ENCODE results near the gene SIX2. TPM values are rescaled to one million over a fixed set of nuclear protein-coding genes. Genes with fewer than 3 reads are reported as not detected.

The SIX2 gene
- total and polyA plus RNA-seq, 2 donors (not counting 3 experiments of a cell fraction or from before 2014, with no cell fraction given): 0.24 to 0.54 TPM

DNA sequence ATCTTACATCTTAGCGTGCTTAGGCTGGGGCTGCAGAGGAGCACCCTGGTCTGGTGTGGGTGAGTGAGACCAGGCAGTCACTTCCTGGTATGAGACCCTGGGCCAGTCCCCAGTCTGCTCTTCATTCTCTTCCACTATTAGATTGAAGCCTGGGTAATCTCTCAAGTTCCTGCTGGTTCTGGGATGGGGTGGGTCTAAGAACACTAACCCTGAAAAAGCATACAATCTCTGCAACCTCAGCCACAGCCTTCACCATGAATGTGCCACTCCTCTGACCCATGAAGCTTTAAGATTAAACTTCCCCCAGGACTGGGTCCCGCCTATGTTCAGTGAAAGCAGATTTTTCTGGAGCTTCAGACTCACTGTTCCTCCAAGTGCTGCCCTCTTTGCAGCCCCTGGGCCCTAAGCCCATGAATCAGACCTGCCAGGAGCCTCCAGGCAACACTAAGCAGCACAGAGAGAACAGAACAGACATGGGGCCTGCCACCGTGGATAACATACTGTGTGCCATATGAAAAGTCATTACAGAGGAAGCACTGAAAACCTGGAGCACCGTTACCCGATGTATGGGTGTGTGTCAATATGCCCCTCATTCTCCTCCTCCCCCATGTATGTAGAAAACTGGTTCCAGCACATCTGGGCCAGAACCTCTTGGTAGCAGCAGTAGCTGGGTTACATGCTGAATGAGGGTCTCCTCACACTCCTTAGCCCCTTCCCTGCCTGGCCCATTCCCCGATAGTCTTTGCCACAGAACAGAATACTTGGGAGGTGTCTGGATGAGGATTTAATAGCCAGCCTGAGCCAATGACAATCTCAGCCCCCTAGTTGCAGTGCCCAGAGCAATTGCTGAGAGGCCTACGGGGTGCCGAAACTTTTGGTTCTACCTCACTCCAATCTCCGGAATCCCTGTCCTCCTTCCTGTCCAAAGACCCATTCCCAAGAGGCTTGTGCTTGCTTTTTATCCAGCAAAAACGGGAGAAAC, 2.7 kb upstream of the SIX2 start:
- H4K20me1 ChIP-seq (replicated peaks; ENCODE audit: control insufficient read depth, extremely low read depth, insufficient read depth, low read length): no peaks in the 10 kb centered on the region
- peaks cover 23% of the 10 kb centered on the region for H3K4me1 ChIP-seq (ENCODE audit: control insufficient read depth, extremely low read depth, insufficient read depth, low read length)
- H3K4me2 ChIP-seq (ENCODE audit: insufficient read depth, low read length): no peak overlapping the region
- H3K9me3 ChIP-seq (replicated peaks; ENCODE audit: control insufficient read depth, insufficient read depth, low read length): no peaks in the 10 kb centered on the region
- BruUV-seq (replicated peaks): no TSS peak
- TF ChIP-seq JUN (IDR thresholded peaks at IDR 0.05; ENCODE audit: borderline replicate concordance, insufficient read depth, insufficient read length, low read depth): no peak
- TF ChIP-seq, protein P1, sequence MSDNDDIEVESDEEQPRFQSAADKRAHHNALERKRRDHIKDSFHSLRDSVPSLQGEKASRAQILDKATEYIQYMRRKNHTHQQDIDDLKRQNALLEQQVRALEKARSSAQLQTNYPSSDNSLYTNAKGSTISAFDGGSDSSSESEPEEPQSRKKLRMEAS (IDR thresholded peaks at IDR 0.05; ENCODE audit: insufficient read depth, insufficient read length): no peak
- TF ChIP-seq POLR2AphosphoS5 (IDR thresholded peaks at IDR 0.05; ENCODE audit: insufficient read depth, low read depth, low read length): no peak
- no peak for TF ChIP-seq GATA2 (IDR thresholded peaks at IDR 0.05; ENCODE audit: insufficient read depth, insufficient read length, low read depth, low read length)
- TF ChIP-seq, protein P2, sequence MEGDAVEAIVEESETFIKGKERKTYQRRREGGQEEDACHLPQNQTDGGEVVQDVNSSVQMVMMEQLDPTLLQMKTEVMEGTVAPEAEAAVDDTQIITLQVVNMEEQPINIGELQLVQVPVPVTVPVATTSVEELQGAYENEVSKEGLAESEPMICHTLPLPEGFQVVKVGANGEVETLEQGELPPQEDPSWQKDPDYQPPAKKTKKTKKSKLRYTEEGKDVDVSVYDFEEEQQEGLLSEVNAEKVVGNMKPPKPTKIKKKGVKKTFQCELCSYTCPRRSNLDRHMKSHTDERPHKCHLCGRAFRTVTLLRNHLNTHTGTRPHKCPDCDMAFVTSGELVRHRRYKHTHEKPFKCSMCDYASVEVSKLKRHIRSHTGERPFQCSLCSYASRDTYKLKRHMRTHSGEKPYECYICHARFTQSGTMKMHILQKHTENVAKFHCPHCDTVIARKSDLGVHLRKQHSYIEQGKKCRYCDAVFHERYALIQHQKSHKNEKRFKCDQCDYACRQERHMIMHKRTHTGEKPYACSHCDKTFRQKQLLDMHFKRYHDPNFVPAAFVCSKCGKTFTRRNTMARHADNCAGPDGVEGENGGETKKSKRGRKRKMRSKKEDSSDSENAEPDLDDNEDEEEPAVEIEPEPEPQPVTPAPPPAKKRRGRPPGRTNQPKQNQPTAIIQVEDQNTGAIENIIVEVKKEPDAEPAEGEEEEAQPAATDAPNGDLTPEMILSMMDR (IDR thresholded peaks at IDR 0.05; ENCODE audit: extremely low read depth in 1 of 2, insufficient read depth in 1 of 2, low read depth in 1 of 2, low read length in 2 of 2): no peak
- TF ChIP-seq MYC (IDR thresholded peaks at IDR 0.05; ENCODE audit: low read depth, low read length): no peak
- no peak for TF ChIP-seq FOS (IDR thresholded peaks at IDR 0.05; ENCODE audit: borderline replicate concordance, insufficient read depth, low read length)
- no peak for TF ChIP-seq POLR2A (IDR thresholded peaks at IDR 0.05; ENCODE audit: low read depth, low read length)
- TF ChIP-seq EZH2 (IDR thresholded peaks at IDR 0.05; ENCODE audit: borderline replicate concordance, low read depth, low read length, severe bottlenecking): no peak
- no peak for DNase-seq (ENCODE audit: low read depth, low spot score)
- no peak for FAIRE-seq
- H3K27ac ChIP-seq (ENCODE audit: insufficient read depth, low read depth, low read length): no peak overlapping the region
- H3K36me3 ChIP-seq (ENCODE audit: control insufficient read depth in 2 of 2, extremely low read depth in 1 of 2, insufficient read depth in 2 of 2, low read length in 2 of 2): no peaks in the 10 kb centered on the region
- ChIA-PET POLR2A (no interaction called here), CTCF (interaction anchor here (0.9 to 3.3 kb wide), 8 partner anchors 8 to 482 kb away, joined by 3 to 18 read pairs (median 5); no protein-coding TSS in a partner anchor)
- H3K9ac ChIP-seq (replicated peaks; ENCODE audit: extremely low read depth, insufficient read depth, low read length): no peak overlapping the region
- dilution Hi-C loops (cut with MboI; ENCODE audit: extremely low pct_ligation_motif_present, low sequenced_read_pairs) (no loop called here), intact Hi-C loops (cut with micrococcal nuclease) (loop anchor here (5.0 kb wide), 1 partner anchor 155 kb away; no protein-coding TSS in a partner anchor)
- peaks cover 54 to 77% of the 10 kb centered on the region in 2 experiments for H3K27me3 ChIP-seq (ENCODE audit: control insufficient read depth in 2 of 2, insufficient read depth in 2 of 2, low read length in 2 of 2)
- no peaks in the 10 kb centered on the region for H3K79me2 ChIP-seq (ENCODE audit: control insufficient read depth, insufficient read depth, low read length)
- H3K9me1 ChIP-seq (replicated peaks; ENCODE audit: control insufficient read depth, extremely low read depth, insufficient read depth, low read length): no peaks in the 10 kb centered on the region
- H2AFZ ChIP-seq (ENCODE audit: low read depth, low read length): no peak overlapping the region
- H3K4me3 ChIP-seq (replicated peaks in 1 of 3; ENCODE audit: insufficient read depth in 1 of 3, low read depth in 1 of 3, low read length in 3 of 3): no peak overlapping the region

Measured in endothelial cell of umbilical vein (primary cell).